ENCODE measurements around the gene ARHGEF12. TPM values are rescaled to one million over a fixed set of nuclear protein-coding genes. Genes with fewer than 3 reads are reported as not detected.
A peak's percentile ranks its signal among the peaks of the same experiment; 100 is the strongest.

Gene ARHGEF12
- total RNA-seq, 1 donor from 2014 or later, result 17.7 TPM

DNA sequence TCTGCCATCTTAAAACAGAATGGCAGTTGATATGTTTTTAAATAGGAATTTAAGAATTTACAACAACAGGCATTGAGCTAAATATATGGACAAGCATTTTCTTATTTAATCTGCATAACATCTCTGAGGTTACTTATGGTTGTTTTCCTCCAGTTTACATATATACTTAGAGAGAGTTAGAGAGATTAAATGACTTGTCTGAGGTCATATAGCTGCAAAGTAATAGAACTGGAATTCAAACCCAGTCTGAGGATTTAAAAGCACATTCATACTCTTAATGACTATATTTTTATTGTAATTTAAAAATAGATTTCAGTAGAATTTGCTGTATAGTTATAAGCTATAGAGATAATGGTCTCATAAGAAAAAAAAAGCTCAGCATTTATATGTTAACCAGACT is 93.9 kb downstream of the ARHGEF12 start:
- intact Hi-C loops (cut with micrococcal nuclease), result no loop called here

DNA sequence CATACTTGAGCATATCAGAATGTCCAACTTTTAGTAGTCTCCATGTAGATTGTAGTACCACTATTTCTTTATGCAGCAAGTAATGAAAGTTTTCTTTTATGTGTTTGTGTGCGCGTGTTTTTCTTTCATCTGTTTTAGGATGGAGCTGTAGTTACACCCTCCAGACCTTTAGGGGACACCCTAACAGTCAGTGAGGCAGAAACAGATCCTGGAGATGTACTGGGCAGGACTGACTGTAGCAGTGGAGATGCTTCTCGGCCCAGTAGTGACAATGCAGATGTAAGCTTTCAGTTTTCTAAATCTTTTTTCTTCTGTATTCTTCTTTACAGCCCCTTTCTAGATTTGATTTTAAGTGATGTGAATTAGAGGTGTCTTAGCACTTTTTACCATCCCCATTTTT is 95.4 kb downstream of the ARHGEF12 start:
- no peaks in the 10 kb centered on the region for H3K27me3 Mint-ChIP-seq (ENCODE audit: low read depth)
- H3K36me3 Mint-ChIP-seq (ENCODE audit: low read depth), result no peaks in the 10 kb centered on the region
- H3K9me3 Mint-ChIP-seq, result no peaks in the 10 kb centered on the region
- H3K4me1 Mint-ChIP-seq (ENCODE audit: low read depth), result peaks cover 17% of the 10 kb centered on the region
- intact Hi-C loops (cut with micrococcal nuclease), result loop anchor here (2.0 kb wide), 1 partner anchor 87 kb away; no protein-coding TSS in a partner anchor
- DNase-seq (ENCODE audit: low spot score), result no peak
- H3K27ac Mint-ChIP-seq, result peak overlapping the region; percentile 67
- H3K4me3 Mint-ChIP-seq (ENCODE audit: low read depth), result no peak overlapping the region

More for the DNA sequence above, 93.9 kb downstream of the ARHGEF12 start:
- H3K4me3 Mint-ChIP-seq (ENCODE audit: low read depth), result no peak overlapping the region
- H3K4me1 Mint-ChIP-seq (ENCODE audit: low read depth), result peaks cover 17% of the 10 kb centered on the region
- no peak for DNase-seq (ENCODE audit: low spot score)
- H3K9me3 Mint-ChIP-seq, result no peaks in the 10 kb centered on the region
- no peaks in the 10 kb centered on the region for H3K36me3 Mint-ChIP-seq (ENCODE audit: low read depth)
- H3K27ac Mint-ChIP-seq, result no peak overlapping the region
- H3K27me3 Mint-ChIP-seq (ENCODE audit: low read depth), result no peaks in the 10 kb centered on the region

DNA sequence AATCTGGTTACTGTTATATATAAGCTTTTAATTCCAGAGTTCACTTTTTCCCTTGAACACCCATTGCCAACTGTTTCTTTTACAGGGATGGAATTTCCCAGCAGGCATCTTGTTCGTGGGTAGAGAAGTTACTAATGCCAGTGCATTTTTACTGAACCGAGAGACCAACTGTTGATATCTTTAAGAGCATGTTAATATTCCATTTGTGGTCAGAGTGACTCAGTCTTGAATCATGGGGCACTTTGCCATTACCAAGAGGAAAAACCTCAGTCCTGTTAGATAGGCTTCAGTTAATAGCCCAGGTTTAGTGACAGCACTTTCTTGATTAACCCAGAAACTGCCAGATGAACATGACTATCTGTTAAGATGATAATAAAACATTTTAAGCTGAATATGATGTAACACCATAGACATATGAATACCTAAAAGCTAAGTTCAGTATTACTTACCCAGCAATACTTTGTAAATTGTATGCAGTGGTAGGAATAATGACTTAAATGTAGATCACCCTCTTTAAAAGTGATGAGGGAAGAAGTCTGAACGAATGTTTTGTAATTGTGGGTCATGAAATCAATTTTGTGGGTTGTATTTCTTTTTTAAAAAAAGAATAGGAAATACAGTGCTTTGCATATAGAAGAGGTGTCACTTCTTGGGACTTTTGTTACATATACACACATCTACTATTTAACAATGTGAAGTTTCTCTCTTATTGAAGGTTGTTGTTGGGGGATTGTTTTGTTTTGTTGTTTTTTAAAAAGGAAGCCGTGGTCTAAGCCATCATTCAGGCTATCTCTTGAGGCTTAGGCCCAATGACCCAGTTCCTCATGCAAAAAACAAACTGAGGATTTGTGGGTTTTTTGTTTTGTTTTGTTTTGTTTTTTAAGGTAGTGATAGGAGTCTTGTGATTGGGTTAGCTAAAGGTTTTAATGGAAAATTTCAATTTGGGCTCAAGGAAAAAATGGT is 96.1 kb downstream of the ARHGEF12 start:
- H3K36me3 Mint-ChIP-seq (ENCODE audit: low read depth), result no peaks in the 10 kb centered on the region
- DNase-seq (ENCODE audit: low spot score), result no peak
- peaks cover 17% of the 10 kb centered on the region for H3K4me1 Mint-ChIP-seq (ENCODE audit: low read depth)
- no peaks in the 10 kb centered on the region for H3K9me3 Mint-ChIP-seq
- H3K27ac Mint-ChIP-seq, result peak overlapping the region; percentile 67
- no peak overlapping the region for H3K4me3 Mint-ChIP-seq (ENCODE audit: low read depth)
- H3K27me3 Mint-ChIP-seq (ENCODE audit: low read depth), result no peaks in the 10 kb centered on the region
- intact Hi-C loops (cut with micrococcal nuclease), result loop anchor here (2.0 kb wide), 1 partner anchor 88 kb away; no protein-coding TSS in a partner anchor

DNA sequence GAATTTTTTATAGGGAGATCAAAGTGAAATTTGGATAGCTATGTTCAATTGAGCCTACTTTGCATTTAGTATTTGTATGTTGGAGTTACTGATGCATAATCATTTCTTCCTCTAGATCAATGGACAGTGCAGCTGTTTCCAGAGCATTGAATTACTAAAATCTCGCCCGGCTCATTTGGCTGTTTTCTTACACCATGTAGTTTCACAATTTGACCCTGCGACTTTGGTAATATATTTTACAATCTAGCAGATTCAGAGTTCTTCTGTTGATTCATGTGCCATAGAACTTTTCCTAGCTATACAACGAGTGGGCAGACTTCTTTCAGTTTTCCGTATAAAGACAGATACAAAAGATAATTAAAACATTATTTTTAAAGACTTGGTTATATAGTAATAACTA is 105.4 kb downstream of the ARHGEF12 start:
- no peak overlapping the region for H3K27ac Mint-ChIP-seq
- no peak overlapping the region for H3K4me3 Mint-ChIP-seq (ENCODE audit: low read depth)
- intact Hi-C loops (cut with micrococcal nuclease), result no loop called here
- H3K9me3 Mint-ChIP-seq, result no peaks in the 10 kb centered on the region
- no peaks in the 10 kb centered on the region for H3K36me3 Mint-ChIP-seq (ENCODE audit: low read depth)
- no peaks in the 10 kb centered on the region for H3K4me1 Mint-ChIP-seq (ENCODE audit: low read depth)
- DNase-seq (ENCODE audit: low spot score), result no peak
- H3K27me3 Mint-ChIP-seq (ENCODE audit: low read depth), result no peaks in the 10 kb centered on the region

DNA sequence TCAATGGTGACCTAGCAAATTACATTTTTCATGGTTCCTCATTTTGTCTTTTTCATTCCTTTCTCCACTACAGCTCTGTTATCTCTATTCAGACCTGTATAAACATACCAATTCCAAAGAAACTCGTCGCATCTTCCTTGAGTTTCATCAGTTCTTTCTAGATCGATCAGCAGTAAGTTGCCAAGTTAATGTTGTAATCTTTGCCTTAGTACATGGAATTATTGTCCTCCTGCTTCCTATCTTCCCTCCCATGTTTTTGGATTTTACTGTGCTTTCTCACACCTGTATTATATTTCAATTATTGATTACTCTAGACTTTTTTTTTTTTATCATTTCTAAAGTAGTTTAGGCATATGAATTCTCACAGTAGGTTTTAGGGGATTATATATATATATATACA is 105.8 kb downstream of the ARHGEF12 start:
- Mint-ChIP-seq H3K27ac (no peak overlapping the region), H3K36me3 (ENCODE audit: low read depth) (no peaks in the 10 kb centered on the region), H3K9me3 (no peaks in the 10 kb centered on the region), H3K4me1 (ENCODE audit: low read depth) (no peaks in the 10 kb centered on the region), H3K4me3 (ENCODE audit: low read depth) (no peak overlapping the region), H3K27me3 (ENCODE audit: low read depth) (no peaks in the 10 kb centered on the region)
- no peak for DNase-seq (ENCODE audit: low spot score)
- intact Hi-C loops (cut with micrococcal nuclease), result no loop called here

DNA sequence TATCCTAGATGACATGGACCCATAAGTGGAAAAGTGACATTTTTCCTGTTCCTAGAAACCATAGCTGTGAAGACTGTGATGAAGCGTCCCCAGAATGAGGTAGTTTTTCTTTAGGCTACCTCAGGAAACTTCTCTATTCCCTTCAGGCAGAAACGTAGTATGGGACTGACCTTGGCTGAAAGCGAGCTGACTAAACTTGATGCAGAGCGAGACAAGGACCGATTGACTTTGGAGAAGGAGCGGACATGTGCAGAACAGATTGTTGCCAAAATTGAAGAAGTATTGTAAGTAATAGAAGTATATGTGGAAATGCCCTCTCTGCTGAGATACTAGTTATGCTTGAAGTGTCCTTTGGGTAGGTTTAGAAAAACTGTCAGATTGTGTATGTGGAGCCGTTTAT is 110.6 kb downstream of the ARHGEF12 start:
- Mint-ChIP-seq H3K27ac (no peak overlapping the region), H3K27me3 (ENCODE audit: low read depth) (no peaks in the 10 kb centered on the region), H3K4me3 (ENCODE audit: low read depth) (no peak overlapping the region), H3K4me1 (ENCODE audit: low read depth) (no peaks in the 10 kb centered on the region), H3K36me3 (ENCODE audit: low read depth) (peaks cover 3% of the 10 kb centered on the region), H3K9me3 (no peaks in the 10 kb centered on the region)
- DNase-seq (ENCODE audit: low spot score), result no peak
- intact Hi-C loops (cut with micrococcal nuclease), result no loop called here

DNA sequence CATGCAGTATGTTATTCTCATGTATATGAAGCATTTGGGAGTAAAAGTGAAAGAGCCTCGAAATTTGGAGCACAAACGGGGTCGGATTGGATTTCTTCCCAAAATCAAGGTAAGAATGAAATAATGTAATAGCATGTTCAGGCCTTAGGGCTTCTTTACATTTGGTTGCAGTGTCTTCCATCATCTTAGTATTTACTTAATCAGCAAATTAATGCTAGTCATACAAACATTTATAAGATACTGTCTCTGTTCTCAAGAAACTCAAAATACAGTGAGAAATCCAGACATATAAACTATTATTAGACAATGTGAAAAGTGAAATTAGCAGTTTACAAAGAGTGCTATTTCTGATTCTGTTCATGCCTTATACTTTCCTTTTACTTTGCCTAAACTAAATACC is 112.0 kb downstream of the ARHGEF12 start:
- Mint-ChIP-seq H3K36me3 (ENCODE audit: low read depth) (peaks cover 10% of the 10 kb centered on the region), H3K4me1 (ENCODE audit: low read depth) (peaks cover 2% of the 10 kb centered on the region), H3K9me3 (no peaks in the 10 kb centered on the region), H3K27ac (no peak overlapping the region), H3K4me3 (ENCODE audit: low read depth) (no peak overlapping the region), H3K27me3 (ENCODE audit: low read depth) (no peaks in the 10 kb centered on the region)
- intact Hi-C loops (cut with micrococcal nuclease), result no loop called here
- DNase-seq (ENCODE audit: low spot score), result no peak

DNA sequence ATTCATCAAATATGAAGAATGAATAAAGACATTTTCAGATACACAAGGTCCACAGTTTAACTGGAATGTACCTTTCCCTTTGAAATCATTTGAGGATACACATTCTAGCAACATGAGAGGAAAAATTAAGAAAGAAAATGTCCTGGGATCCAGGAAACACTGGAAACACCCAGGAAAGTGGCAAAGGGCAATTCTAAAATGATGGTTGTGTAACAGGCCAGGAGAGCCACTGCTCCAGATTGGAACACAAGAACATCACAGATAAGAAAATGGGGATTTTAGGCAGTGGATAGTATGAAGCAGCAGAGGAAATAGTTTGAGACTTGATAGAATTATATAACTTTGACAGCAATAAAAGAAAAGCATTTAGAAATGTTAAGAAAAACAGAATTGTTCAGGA is 119.3 kb downstream of the ARHGEF12 start:
- Mint-ChIP-seq H3K27ac (no peak overlapping the region), H3K4me3 (ENCODE audit: low read depth) (no peak overlapping the region), H3K4me1 (ENCODE audit: low read depth) (peaks cover 2% of the 10 kb centered on the region), H3K27me3 (ENCODE audit: low read depth) (no peaks in the 10 kb centered on the region), H3K36me3 (ENCODE audit: low read depth) (peaks cover 7% of the 10 kb centered on the region), H3K9me3 (no peaks in the 10 kb centered on the region)
- intact Hi-C loops (cut with micrococcal nuclease), result no loop called here
- no peak for DNase-seq (ENCODE audit: low spot score)

DNA sequence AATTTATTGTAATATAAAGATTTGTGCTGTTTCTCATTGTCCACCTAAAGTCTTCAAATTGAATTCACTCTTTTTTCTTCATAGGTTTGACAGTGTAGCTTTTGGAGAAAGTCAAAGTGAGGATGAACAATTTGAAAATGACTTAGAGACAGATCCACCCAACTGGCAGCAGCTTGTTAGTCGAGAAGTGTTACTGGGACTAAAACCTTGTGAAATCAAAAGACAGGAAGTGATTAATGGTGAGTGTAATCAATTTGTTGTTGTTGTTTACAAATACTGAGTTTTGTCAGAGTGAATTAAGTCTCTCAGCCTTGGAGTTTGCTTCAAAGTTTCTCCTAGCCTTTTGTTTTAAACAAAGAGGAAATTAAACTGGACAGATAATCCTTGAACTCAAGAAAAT is 121.8 kb downstream of the ARHGEF12 start:
- Mint-ChIP-seq H3K4me1 (ENCODE audit: low read depth) (peaks cover 2% of the 10 kb centered on the region), H3K4me3 (ENCODE audit: low read depth) (no peak overlapping the region), H3K27ac (no peak overlapping the region), H3K36me3 (ENCODE audit: low read depth) (no peaks in the 10 kb centered on the region), H3K27me3 (ENCODE audit: low read depth) (no peaks in the 10 kb centered on the region), H3K9me3 (no peaks in the 10 kb centered on the region)
- no peak for DNase-seq (ENCODE audit: low spot score)
- intact Hi-C loops (cut with micrococcal nuclease), result no loop called here

DNA sequence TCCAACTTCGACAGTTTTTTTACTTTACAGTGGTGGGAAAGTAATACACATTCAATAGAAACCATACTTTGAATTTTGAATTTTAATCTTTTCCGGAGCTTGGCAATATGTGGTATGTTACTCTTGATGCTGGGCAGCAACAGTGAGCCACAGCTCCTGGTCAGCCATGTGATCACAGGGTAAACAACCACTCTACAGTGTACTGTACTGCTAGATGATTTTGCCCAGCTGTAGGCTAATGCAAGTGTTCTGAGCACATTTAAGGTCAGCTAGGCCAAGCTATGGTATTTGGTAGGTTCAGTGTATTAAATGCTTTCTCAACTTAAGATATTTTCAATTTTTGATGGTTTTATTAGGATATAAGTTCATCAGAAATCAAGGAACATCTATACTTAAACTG is 126.6 kb downstream of the ARHGEF12 start:
- H3K9me3 Mint-ChIP-seq, result no peaks in the 10 kb centered on the region
- DNase-seq (ENCODE audit: low spot score), result no peak
- intact Hi-C loops (cut with micrococcal nuclease), result no loop called here
- H3K36me3 Mint-ChIP-seq (ENCODE audit: low read depth), result peaks cover 3% of the 10 kb centered on the region
- H3K4me1 Mint-ChIP-seq (ENCODE audit: low read depth), result no peaks in the 10 kb centered on the region
- H3K27me3 Mint-ChIP-seq (ENCODE audit: low read depth), result no peaks in the 10 kb centered on the region
- H3K27ac Mint-ChIP-seq, result no peak overlapping the region
- H3K4me3 Mint-ChIP-seq (ENCODE audit: low read depth), result no peak overlapping the region

DNA sequence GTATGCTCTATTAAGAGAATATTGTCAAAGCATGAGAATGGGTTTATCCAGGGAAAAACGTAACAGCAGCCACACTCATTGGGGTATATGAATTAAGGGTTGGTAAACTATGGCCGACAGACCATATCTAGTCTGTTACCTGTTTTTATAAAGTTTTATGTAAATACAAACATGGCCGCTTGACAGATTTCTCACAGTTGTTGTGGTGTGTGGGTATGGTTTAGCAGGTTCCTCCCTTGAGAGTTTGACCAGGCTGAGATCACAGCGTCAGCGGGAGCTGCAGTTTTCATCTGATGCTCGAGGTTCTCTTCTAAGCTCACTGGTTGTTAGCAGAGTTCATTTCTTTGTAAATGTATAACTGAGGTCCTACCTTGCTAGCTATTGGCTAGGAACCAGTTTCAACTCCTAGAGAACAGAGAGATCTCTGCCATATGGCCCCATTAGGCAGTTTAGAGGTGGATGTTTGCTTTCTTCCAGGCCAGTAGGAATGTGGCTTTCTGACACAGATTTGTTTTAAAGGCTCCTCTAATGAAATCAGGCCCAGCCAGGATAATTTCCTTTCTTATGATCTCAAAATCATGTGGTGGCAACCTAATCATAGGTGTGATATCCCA is 129.8 kb downstream of the ARHGEF12 start:
- Mint-ChIP-seq H3K27me3 (ENCODE audit: low read depth) (no peaks in the 10 kb centered on the region), H3K9me3 (no peaks in the 10 kb centered on the region), H3K27ac (no peak overlapping the region), H3K4me3 (ENCODE audit: low read depth) (no peak overlapping the region), H3K4me1 (ENCODE audit: low read depth) (no peaks in the 10 kb centered on the region), H3K36me3 (ENCODE audit: low read depth) (peaks cover 3% of the 10 kb centered on the region)
- intact Hi-C loops (cut with micrococcal nuclease), result no loop called here
- no peak for DNase-seq (ENCODE audit: low spot score)

DNA sequence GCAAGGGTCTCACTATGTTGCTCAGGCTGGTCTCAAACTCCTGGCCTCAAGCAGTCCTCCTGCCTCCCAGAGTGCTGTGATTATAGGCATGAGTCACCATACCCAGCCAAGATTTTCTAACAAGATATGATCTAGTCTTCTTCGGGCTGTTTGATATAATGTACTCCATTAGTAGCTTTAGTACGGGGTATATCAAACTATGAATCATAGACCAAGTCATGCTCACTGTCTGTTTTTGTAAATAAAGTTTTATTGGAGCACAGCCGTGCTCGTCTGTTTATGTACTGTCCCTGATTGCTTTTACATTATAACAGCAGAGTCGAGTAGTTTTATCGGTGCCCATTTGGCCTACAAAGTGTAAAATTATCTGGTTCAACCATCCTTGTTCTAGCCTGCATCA is 131.4 kb downstream of the ARHGEF12 start:
- intact Hi-C loops (cut with micrococcal nuclease), result no loop called here

DNA sequence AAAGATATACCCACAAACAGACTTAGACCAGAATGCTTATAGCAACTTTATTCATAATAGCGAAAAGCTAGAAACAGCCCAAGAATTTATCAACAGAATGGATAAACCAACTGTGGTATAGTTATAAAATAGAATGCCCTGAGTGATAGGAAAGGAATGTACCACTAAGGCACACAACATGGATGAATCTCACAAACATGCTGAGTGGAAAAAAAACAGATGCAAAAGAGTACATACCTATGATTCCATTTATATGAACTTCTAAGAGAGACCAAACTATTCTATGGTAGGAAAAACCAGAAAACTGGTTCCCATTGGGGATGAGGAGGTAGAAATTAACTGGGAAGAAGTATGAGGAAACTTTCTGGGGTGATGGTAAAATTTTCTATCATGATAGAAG is 134.9 kb downstream of the ARHGEF12 start:
- Mint-ChIP-seq H3K4me3 (ENCODE audit: low read depth) (no peak overlapping the region), H3K27me3 (ENCODE audit: low read depth) (no peaks in the 10 kb centered on the region), H3K9me3 (no peaks in the 10 kb centered on the region), H3K27ac (no peak overlapping the region), H3K4me1 (ENCODE audit: low read depth) (no peaks in the 10 kb centered on the region), H3K36me3 (ENCODE audit: low read depth) (no peaks in the 10 kb centered on the region)
- no peak for DNase-seq (ENCODE audit: low spot score)
- intact Hi-C loops (cut with micrococcal nuclease), result no loop called here

More for the DNA sequence above, 131.4 kb downstream of the ARHGEF12 start:
- no peak for DNase-seq (ENCODE audit: low spot score)
- H3K4me1 Mint-ChIP-seq (ENCODE audit: low read depth), result no peaks in the 10 kb centered on the region
- H3K27ac Mint-ChIP-seq, result no peak overlapping the region
- H3K4me3 Mint-ChIP-seq (ENCODE audit: low read depth), result no peak overlapping the region
- peaks cover 3% of the 10 kb centered on the region for H3K36me3 Mint-ChIP-seq (ENCODE audit: low read depth)
- H3K9me3 Mint-ChIP-seq, result no peaks in the 10 kb centered on the region
- H3K27me3 Mint-ChIP-seq (ENCODE audit: low read depth), result no peaks in the 10 kb centered on the region
